HG03103 (cell line): Measurements from ENCODE around the gene BTBD9.

Source experiments
- ATAC-seq: cut with Tn5 transposase; IDR thresholded peaks from one replicate; pipeline ENCODE4 v1.9.1; 2021; ENCODE audit warnings: low read depth; ENCODE audit not compliant: unreplicated experiment

Gene BTBD9

GRCh38 chr6:38512211-38512610, 127.5 kb downstream of the BTBD9 start:
- ATAC-seq, result no peak

GRCh38 chr6:38510205-38510604, 129.5 kb downstream of the BTBD9 start:
- ATAC-seq, result no peak

GRCh38 chr6:38509713-38510112, 130.0 kb downstream of the BTBD9 start:
- ATAC-seq, result no peak

- no peak for ATAC-seq
Measured at GRCh38 chr6:38508894-38509293, 130.8 kb downstream of the BTBD9 start.

GRCh38 chr6:38508286-38508685, 131.4 kb downstream of the BTBD9 start:
- ATAC-seq, result no peak

GRCh38 chr6:38507173-38507572, 132.6 kb downstream of the BTBD9 start:
- no peak for ATAC-seq

- ATAC-seq, result no peak
Measured at GRCh38 chr6:38505826-38506225, 133.9 kb downstream of the BTBD9 start.

- ATAC-seq, result no peak
Measured at GRCh38 chr6:38504996-38505395, 134.7 kb downstream of the BTBD9 start.

GRCh38 chr6:38503960-38504682, 135.6 kb downstream of the BTBD9 start:
- ATAC-seq, result no peak

- ATAC-seq, result no peak
Measured at GRCh38 chr6:38503032-38503773, 136.5 kb downstream of the BTBD9 start.

GRCh38 chr6:38502423-38502822, 137.3 kb downstream of the BTBD9 start:
- ATAC-seq, result no peak

- ATAC-seq, result no peak
Measured at GRCh38 chr6:38501931-38502330, 137.8 kb downstream of the BTBD9 start.

GRCh38 chr6:38499529-38500096, 140.1 kb downstream of the BTBD9 start:
- no peak for ATAC-seq

- ATAC-seq, result no peak
Measured at GRCh38 chr6:38498805-38499445, 140.8 kb downstream of the BTBD9 start.

GRCh38 chr6:38498085-38498484, 141.6 kb downstream of the BTBD9 start:
- ATAC-seq, result no peak

- ATAC-seq, result no peak
Measured at GRCh38 chr6:38497546-38497945, 142.2 kb downstream of the BTBD9 start.

- no peak for ATAC-seq
Measured at GRCh38 chr6:38495922-38496635, 143.7 kb downstream of the BTBD9 start.

- no peak for ATAC-seq
Measured at GRCh38 chr6:38495518-38495917, 144.2 kb downstream of the BTBD9 start.

GRCh38 chr6:38493931-38494547, 145.7 kb downstream of the BTBD9 start:
- ATAC-seq, result no peak

GRCh38 chr6:38492031-38492430, 147.7 kb downstream of the BTBD9 start:
- no peak for ATAC-seq
